OCI-M2 (cell line): ENCODE results near the gene VCP.
"Not testable (repeated sequence)": the region's sequence is repeated elsewhere in the genome, so short reads cannot be mapped to it uniquely, and the experiment has no call there.

Experiments used
- DNase-seq: peaks from one replicate; lab custom pipeline; 2025; ENCODE audit not compliant: unreplicated experiment; lab: John Stamatoyannopoulos, UW

VCP gene

DNA sequence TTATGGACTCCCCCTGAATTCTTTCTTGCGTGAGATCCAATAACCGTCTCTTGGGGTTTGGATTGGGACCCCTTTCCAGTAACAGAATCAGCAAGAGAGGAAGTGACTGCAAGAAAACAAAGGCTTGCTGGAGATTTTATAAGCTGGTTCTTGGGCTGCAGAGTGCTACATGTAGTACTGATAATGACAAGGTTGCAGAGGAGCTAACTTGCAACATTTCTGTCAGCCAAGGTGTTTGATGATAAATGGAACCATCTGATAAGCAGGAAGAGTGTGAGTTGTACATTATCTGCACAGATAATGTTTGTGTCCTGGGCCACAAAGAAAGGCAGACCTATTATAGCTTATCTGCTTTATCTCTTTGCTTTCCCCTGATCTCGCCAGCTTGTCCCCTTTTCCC, 45.8 kb downstream of the VCP start:
- no peak for DNase-seq

DNA sequence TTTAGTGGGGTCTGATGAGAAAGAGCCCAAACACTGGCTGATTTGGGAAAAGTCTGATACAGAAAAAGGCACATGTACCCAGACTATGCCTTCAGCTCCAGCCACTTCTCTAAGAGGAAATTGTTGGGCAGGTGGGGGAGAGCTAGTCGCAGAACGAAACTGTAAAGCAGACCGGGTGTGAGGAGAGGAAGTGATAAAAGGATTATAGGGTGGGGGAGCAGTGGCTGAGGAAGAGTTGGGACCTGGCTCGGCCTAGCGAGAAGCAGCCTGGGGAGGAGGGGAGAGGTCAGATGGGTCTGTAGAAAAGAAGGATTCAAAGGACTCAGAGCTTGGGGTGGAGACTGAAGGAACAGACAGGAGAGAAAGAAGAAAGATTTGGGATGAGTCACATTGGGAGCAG, 49.0 kb downstream of the VCP start:
- not testable (repeated sequence) for DNase-seq

DNA sequence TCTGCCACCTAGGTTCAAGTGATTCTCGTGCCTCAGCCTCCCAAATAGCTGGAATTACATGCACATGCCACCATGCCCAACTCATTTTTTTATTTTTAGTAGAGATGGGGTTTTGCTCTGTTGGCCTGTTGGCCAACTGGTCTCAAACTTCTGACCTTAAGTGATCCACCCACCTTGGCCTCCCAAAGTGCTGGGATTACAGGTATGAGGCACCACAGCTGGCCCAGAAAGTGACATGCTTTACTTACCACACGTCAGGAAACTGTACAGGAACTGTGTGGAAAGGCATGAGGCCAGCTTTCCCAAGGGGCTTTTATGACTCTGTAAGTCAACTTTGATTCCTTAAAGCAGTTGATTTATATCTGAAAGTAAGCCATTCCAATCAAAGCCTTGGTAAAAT, 57.9 kb downstream of the VCP start:
- DNase-seq: no peak

DNA sequence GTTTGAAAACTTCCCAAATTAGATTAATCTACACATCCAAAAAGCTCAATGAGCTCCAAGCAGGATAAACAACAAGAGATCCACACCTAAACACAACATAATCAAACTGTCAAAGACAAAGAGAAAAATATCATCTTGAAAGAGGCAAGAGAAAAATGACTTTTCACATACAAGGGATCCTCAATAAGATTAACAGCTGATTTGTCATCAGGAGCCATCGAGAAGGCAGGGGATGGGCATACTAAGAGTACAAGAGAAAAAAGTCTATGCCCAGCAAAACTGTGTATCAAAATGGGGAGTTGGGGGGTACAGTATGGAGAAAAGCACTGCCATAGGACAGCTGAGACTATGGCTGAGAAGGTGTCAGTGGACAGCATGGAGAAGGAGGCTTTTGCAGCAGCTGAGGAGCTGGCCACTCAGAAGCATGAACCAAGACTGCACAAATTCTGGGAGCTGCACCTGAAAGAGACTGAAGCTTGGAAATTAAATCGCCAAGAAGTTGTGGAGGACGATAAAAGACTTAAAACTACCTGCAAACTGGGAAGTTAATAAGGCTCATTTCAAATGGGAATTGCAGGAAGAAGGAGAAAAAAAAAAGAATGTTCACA, 62.0 kb downstream of the VCP start:
- DNase-seq: no peak
